ENCODE measurements around the gene OR11L1. TPM values are rescaled to one million over a fixed set of nuclear protein-coding genes. Genes with fewer than 3 reads are reported as not detected.

OR11L1 gene
- total RNA-seq, 4 donors from 2014 or later = not detected

- Histone ChIP-seq H3K27ac (no peak overlapping the region), H3K27me3 (peaks cover 20% of the 10 kb centered on the region), H3K36me3 (no peaks in the 10 kb centered on the region), H3K9me3 (no peaks in the 10 kb centered on the region), H3K4me3 (no peak overlapping the region), H3K4me1 (peaks cover 0 to 7% (median 3%) of the 10 kb centered on the region in 4 donors)
- intact Hi-C loops (cut with DNase I; ENCODE audit: low total_unique reads) (no loop called here), in situ Hi-C loops (cut with MboI; ENCODE audit: low pct_ligation_motif_present in 1 of 4, low pct_unique_long_range_greater_than_20kb in 1 of 4, low sequenced_read_pairs in 3 of 4) (no loop called here)
- 84 to 91% methylated on average over 4 of the region's 4 CpGs for WGBS, 2 donors (ENCODE audit: low coverage in 1 of 2)
- TF ChIP-seq EP300 (IDR thresholded peaks at IDR 0.05; ENCODE audit: low read depth) (no peak), POLR2AphosphoS5 (IDR thresholded peaks at IDR 0.05) (no peak), CTCF (IDR thresholded peaks at IDR 0.05) (no peak), POLR2A (IDR thresholded peaks at IDR 0.05) (no peak)
- DNase-seq = no peak
Observed at GRCh38 chr1:247855911-247856310, 14.2 kb upstream of the OR11L1 start.

- intact Hi-C loops (cut with DNase I; ENCODE audit: low total_unique reads) = no loop called here
- H3K4me1 ChIP-seq = peaks cover 0 to 7% (median 3%) of the 10 kb centered on the region in 4 donors
- DNase-seq = no peak
- H3K36me3 ChIP-seq = no peaks in the 10 kb centered on the region
- TF ChIP-seq CTCF (IDR thresholded peaks at IDR 0.05) = no peak
- no peak overlapping the region for H3K27ac ChIP-seq
- H3K9me3 ChIP-seq = no peaks in the 10 kb centered on the region
- no peak overlapping the region for H3K4me3 ChIP-seq
- in situ Hi-C loops (cut with MboI; ENCODE audit: low pct_ligation_motif_present in 1 of 4, low pct_unique_long_range_greater_than_20kb in 1 of 4, low sequenced_read_pairs in 3 of 4) = no loop called here
- H3K27me3 ChIP-seq = peaks cover 20% of the 10 kb centered on the region
- WGBS, 2 donors (ENCODE audit: low coverage in 1 of 2) = 88 to 95% methylated on average over 7 to 14 of the region's 14 CpGs
Observed at GRCh38 chr1:247854899-247855545, 13.3 kb upstream of the OR11L1 start.

- TF ChIP-seq CTCF (IDR thresholded peaks at IDR 0.05) (no peak), POLR2A (IDR thresholded peaks at IDR 0.05) (no peak), POLR2AphosphoS5 (IDR thresholded peaks at IDR 0.05) (no peak), EP300 (IDR thresholded peaks at IDR 0.05; ENCODE audit: low read depth) (no peak)
- no peak for DNase-seq
- no peaks in the 10 kb centered on the region for H3K36me3 ChIP-seq
- no peaks in the 10 kb centered on the region for H3K27me3 ChIP-seq
- in situ Hi-C loops (cut with MboI; ENCODE audit: low pct_ligation_motif_present in 1 of 4, low pct_unique_long_range_greater_than_20kb in 1 of 4, low sequenced_read_pairs in 3 of 4) (no loop called here), intact Hi-C loops (cut with DNase I; ENCODE audit: low total_unique reads) (no loop called here)
- no peaks in the 10 kb centered on the region for H3K9me3 ChIP-seq
- H3K27ac ChIP-seq = no peak overlapping the region
- H3K4me1 ChIP-seq = no peaks in the 10 kb centered on the region
- no peak overlapping the region for H3K4me3 ChIP-seq
- 72 to 75% methylated on average over 1 of the region's 1 CpG for WGBS, 2 donors (ENCODE audit: low coverage in 1 of 2)
Observed at GRCh38 chr1:247849616-247850015, 7.9 kb upstream of the OR11L1 start.

GRCh38 chr1:247848346-247848745 is 6.7 kb upstream of the OR11L1 start:
- Histone ChIP-seq H3K36me3 (no peaks in the 10 kb centered on the region), H3K9me3 (no peaks in the 10 kb centered on the region), H3K4me1 (no peaks in the 10 kb centered on the region), H3K27ac (no peak overlapping the region), H3K4me3 (no peak overlapping the region), H3K27me3 (no peaks in the 10 kb centered on the region)
- TF ChIP-seq POLR2A (IDR thresholded peaks at IDR 0.05) (no peak), CTCF (IDR thresholded peaks at IDR 0.05) (no peak), POLR2AphosphoS5 (IDR thresholded peaks at IDR 0.05) (no peak), EP300 (IDR thresholded peaks at IDR 0.05; ENCODE audit: low read depth) (no peak)
- intact Hi-C loops (cut with DNase I; ENCODE audit: low total_unique reads) = no loop called here
- in situ Hi-C loops (cut with MboI; ENCODE audit: low pct_ligation_motif_present in 1 of 4, low pct_unique_long_range_greater_than_20kb in 1 of 4, low sequenced_read_pairs in 3 of 4) = no loop called here
- WGBS, 2 donors (ENCODE audit: low coverage in 1 of 2) = 77 to 80% methylated on average over 7 of the region's 7 CpGs
- no peak for DNase-seq

All from transverse colon (tissue), 4 donors.